HG03558 (cell line): ENCODE data around the gene SNRNP70.
"Not testable (repeated sequence)": the region's sequence is repeated elsewhere in the genome, so short reads cannot be mapped to it uniquely, and the experiment has no call there.

Source experiments
- ATAC-seq: cut with Tn5 transposase; IDR thresholded peaks from one replicate; pipeline ENCODE4 v1.9.1; 2021; ENCODE audit warnings: moderate number of reproducible peaks; ENCODE audit not compliant: unreplicated experiment; ENCODE audit errors: extremely low read depth

SNRNP70 gene

DNA sequence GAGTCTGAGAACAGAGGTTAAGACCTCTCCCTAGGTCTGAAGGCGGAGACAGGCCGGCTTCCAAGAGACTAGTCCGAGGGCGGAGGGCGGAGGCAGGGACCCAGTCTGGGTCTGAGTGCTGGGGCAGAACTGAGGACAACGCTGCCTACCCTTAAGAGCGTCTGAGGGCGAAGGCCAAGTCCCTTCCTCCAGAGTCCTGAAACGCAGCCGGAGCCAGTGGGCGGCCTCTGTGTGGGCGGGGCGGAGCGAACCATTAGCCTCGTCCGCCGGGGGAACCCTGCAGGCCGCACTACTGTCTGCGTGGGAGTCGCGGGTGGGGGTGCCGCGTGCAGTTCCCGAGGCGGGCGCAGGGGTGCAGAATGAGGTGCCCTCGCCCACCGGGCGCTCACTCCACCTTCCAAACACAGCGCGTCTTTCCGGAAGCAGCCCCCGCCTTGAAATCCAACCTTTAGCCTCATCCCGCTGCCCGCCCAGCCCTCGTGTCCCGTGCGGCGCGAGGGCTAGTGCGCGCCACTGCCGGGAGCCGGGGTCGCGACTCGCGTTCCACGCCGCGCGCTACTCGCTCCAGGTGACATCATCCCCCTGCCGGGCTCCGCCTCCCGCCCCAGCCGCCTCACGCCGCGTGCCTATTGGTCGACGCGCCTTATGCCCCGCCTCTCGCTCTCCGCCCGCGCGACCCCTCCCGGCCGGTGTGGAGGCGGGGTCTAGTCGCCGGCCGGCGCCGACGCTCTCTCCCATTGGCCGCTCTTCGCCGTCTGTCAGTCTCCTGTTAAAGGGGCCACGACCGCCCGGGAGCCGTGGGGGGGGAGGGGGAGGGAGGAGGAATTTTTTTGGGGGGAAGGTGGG lies 33.5 kb downstream of the SNRNP70 start, which contains the start of gene C19orf73:
C19orf73 (minus strand) TSS at position 579 of the 846 bp plus-strand sequence; CDS start at position 458, 121 bp downstream.
- peak; percentile 59 for ATAC-seq

- no peak for ATAC-seq
Measured at GRCh38 chr19:49119411-49120324, 34.4 kb downstream of the SNRNP70 start, which contains the start of gene PPFIA3. Gene PPFIA3, plus strand, starts transcription at chr19:49119544. Its CDS starts 8,330 bp downstream, at chr19:49127874.

GRCh38 chr19:49120325-49120683 lies 35.1 kb downstream of the SNRNP70 start:
- ATAC-seq: no peak

- no peak for ATAC-seq
Measured at GRCh38 chr19:49120868-49121267, 35.6 kb downstream of the SNRNP70 start.

DNA sequence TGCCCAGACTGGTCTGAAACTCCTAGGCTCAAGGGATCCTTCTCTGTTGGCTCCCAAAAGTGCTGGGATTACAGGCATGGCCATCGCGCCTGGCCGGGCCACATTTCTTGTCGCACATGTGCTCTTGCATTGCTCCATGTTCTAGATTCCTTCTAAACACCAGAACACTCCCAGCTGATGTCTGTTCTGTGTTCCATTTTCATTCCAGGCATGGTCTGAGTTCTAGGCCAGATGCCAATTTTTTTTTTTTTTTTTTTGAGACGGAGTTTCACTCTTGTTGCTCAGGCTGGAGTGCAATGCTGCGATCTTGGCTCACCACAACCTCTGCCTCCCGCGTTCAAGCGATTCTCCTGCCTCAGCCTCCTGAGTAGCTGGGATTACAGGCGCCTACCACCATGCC lies 36.6 kb downstream of the SNRNP70 start:
- not testable (repeated sequence) for ATAC-seq

GRCh38 chr19:49123285-49123684 lies 38.0 kb downstream of the SNRNP70 start:
- not testable (repeated sequence) for ATAC-seq

DNA sequence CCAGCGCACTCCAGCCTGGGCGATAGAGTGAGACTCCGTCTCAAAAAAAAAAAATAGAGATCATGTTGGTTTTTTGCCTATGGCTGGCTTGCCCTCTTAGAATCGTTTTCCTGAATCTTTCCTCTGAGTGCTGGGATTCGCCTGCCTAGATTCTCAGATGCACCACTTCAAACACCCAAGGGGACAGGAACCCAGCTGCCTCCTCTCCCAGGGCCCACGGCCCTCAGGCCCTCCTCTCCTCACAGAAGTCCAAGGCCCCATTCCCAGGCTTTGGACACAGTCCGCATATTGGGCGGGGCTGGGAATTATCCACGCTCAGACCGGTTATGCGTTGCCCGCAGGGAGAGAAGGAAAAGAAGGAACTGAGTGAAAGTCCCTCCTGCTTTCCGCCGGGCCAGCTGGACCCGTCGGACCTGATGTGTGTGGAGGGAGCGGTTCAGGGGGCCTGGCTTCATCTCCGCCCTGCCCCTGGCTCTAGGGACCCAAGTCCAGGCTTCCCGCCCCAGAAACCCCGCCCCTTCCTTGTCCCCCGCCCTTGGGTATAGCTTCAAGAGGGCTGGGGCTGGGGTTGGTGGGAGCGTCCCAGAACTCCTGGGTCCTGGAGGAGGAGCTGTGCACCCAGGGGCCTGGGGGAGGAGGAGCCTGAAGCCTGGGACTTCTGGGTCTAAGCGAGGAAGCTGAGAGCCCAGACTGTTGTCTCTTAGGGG lies 39.9 kb downstream of the SNRNP70 start:
- ATAC-seq: no peak

GRCh38 chr19:49126575-49126974 lies 41.3 kb downstream of the SNRNP70 start:
- no peak for ATAC-seq

DNA sequence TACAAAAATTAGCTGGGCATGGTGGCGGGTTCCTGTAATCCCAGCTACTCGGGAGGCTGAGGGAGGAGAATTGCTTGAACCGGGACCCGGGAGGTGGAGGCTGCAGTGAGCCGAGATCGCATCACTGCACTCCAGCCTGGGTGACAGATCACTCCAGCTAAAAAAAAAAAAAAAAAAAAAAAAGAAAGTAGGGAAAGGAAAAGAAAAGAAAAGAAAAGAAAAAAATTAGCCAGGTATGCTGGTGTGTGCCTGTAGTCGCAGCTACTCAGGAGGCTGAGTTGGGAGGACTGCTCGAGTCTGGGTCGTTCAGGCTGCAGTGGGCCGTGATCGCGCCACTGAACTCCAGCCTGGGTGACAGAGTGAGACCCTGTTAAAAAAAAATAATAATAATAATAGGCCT lies 42.0 kb downstream of the SNRNP70 start:
- ATAC-seq: not testable (repeated sequence)

DNA sequence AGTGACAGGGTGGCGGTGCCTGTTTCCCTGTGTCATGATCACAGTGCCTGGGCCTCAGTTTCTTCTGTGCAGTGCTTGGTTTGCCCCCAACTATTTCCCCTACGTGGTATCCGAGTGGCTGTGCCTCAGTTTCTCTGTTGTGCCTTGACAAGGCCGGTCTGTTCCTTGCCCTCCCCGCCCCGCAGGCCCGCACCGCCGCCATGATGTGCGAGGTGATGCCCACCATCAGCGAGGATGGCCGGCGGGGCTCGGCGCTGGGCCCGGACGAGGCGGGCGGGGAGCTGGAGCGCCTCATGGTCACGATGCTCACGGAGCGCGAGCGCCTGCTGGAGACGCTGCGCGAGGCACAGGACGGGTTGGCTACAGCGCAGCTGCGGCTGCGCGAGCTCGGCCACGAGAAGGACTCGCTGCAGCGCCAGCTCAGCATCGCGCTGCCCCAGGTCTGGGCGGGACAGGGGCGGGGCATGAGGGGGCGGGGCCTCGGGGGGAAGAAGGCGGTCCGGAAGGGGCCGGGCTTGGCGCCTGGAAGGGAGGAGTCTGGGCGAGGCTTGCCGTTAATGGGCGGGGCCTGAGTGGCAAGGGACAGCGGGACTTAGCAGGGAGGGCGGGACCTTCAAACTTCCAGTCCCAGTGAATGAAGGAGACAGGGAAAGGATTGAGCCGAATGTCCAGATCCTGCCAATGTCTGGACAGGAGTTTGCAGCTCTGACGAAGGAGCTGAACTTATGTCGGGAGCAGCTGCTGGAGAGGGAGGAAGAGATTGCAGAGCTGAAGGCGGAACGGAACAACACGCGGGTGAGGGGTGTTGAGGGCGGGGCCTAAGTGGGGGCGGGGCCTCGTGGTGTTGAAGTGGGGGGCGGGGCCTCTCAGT lies 42.7 kb downstream of the SNRNP70 start:
- ATAC-seq: peak; percentile 39

GRCh38 chr19:49128545-49129237 lies 43.4 kb downstream of the SNRNP70 start:
- no peak for ATAC-seq

DNA sequence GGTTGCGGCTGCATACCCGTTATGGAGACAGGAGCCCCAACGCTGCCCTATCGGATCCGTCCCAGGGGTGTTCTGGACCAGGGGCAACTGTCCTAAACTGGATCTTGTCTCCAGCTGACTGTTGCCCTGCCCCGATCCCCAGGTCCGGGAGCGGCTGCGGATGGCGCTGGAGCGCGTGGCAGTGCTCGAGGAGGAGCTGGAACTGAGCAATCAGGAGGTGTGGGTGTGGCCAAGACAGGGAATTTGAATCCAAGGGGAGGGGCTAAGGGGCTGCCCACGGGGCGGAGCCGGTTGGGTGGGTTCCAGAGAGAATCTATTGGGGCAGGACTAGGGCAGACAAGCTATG lies 44.0 kb downstream of the SNRNP70 start:
- no peak for ATAC-seq

DNA sequence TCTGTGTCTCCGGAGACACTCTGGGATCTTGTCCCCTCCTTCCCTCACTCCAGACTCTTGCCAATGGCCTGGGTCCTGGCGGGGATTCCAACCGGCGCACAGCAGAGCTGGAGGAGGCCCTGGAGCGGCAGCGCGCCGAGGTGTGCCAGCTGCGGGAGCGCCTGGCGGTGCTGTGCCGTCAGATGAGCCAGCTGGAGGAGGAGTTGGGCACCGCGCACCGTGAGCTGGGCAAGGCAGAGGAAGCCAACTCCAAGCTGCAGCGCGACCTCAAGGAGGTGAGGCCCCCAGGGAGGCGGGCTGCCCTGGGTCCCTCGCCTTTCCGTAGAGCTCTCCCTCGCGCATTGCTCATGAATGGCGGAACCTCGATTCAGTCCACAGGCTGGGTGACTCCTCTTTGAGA lies 45.1 kb downstream of the SNRNP70 start:
- ATAC-seq: no peak

DNA sequence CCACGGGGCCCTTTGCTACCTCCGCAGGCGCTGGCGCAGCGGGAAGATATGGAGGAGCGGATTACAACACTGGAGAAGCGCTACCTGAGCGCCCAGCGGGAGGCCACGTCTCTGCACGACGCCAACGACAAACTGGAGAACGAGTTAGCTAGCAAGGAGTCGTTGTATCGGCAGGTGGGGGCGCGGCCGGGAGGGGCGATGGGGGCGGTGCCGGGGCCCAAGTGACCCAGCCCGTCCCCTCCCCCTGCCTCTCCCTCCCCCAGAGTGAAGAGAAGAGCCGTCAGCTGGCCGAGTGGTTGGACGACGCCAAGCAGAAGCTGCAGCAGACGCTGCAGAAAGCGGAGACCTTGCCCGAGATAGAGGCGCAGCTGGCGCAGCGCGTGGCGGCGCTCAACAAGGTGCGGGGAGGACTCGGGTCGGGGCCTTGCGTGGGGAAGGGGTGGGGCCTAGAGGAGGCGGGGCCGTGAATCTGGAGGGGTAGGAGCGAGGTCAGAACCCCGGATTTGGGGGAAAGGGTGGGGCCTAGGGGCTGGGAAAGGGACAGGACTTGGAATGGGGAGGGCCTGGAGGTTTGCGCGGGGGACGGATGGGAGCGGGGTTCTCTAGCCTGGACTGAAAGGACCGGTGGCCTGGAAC lies 47.8 kb downstream of the SNRNP70 start:
- no peak for ATAC-seq

DNA sequence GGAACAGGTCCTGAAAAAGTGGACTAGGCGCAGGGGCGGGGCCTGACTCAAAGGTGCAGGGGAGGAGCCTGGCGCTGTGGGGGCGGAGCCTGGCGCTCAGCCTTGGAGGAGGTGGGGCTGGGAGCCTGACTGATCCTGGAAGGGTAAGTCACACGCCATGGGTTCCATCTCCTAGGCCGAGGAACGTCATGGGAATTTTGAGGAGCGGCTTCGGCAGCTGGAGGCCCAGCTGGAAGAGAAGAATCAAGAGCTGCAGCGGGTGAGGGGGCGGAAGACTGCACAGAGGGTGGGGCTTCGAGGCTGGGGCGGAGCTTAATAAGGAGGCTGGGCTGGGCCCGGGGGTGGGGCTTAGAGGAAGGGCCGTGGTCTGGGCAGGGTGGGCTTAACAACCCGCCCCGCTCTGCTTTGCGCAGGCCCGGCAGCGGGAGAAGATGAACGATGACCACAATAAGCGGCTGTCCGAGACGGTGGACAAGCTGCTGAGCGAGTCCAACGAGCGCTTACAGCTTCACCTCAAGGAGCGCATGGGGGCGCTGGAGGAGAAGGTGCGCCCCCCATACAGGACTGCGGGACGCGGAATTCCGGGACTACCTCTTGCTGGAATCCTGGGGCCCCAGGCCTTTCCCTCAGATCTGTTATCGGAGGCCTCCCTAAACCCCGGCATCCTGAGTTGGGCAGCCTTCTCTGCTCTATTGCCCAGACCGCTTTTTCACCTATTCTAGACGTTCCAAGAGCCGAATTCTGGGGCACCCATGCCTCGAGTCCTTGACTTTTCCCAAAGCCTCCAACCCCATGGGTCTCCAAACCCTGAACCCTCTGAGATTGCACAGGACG lies 48.6 kb downstream of the SNRNP70 start:
- no peak for ATAC-seq

DNA sequence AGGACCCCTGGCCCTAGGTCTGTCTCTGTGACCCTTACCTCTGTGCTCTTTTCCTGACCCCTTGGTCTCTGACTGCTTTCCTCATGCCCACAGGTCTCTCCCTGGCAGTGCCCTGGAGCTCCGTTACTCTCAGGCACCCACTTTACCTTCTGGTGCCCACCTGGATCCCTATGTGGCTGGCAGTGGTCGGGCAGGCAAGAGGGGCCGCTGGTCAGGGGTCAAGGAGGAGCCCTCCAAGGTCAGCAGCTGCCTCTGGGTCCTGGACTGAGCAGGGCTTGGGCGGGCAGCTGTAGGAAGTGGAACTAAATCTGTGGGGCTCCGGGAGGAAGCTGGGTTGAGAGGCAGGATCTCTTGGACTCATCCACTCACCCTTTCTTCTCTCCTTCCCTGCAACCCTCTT lies 50.4 kb downstream of the SNRNP70 start:
- no peak for ATAC-seq

GRCh38 chr19:49136771-49137171 lies 51.5 kb downstream of the SNRNP70 start:
- no peak for ATAC-seq

- ATAC-seq: no peak
Measured at GRCh38 chr19:49140951-49141350, 55.7 kb downstream of the SNRNP70 start.
